Chondrocyte (in vitro differentiated cells): Measurements from ENCODE around the gene RIT2. TPM values are rescaled to one million over a fixed set of nuclear protein-coding genes. Genes with fewer than 3 reads are reported as not detected.

ENCODE experiments used
- DNase-seq: peaks from one replicate; pipeline ENCODE4 v3.0.0; 2021; ENCODE audit warnings: mixed read lengths, low spot score
- H3K27ac Mint-ChIP-seq: one replicate; pipeline ENCODE4 v1.8.0; 2021; ENCODE audit warnings: mild to moderate bottlenecking, moderate library complexity, mixed read lengths; ENCODE audit not compliant: unreplicated experiment
- H3K27me3 Mint-ChIP-seq: 2 replicates; pipeline ENCODE4 v1.8.0; 2021; ENCODE audit warnings: low read depth, mixed read lengths
- H3K36me3 Mint-ChIP-seq: 2 replicates; pipeline ENCODE4 v1.8.0; 2021; ENCODE audit warnings: low read depth, mixed read lengths
- H3K4me1 Mint-ChIP-seq: 2 replicates; pipeline ENCODE4 v1.8.0; 2021; ENCODE audit warnings: low read depth, mild to moderate bottlenecking, mixed read lengths
- H3K4me3 Mint-ChIP-seq: one replicate; pipeline ENCODE4 v1.8.0; 2021; ENCODE audit warnings: mild to moderate bottlenecking, moderate library complexity, mixed read lengths; ENCODE audit not compliant: unreplicated experiment
- H3K9me3 Mint-ChIP-seq: 2 replicates; pipeline ENCODE4 v1.8.0; 2021; ENCODE audit warnings: low read depth, mixed read lengths
- total RNA-seq: library from RNA; stranded (reverse); gene quantifications from 3 replicates; pipeline ENCODE4 v1.2.1, GENCODE V29; 2021
- TF ChIP-seq, protein P1 (sequence below): fragments of 200-600 bp; sonication (generic); IDR thresholded peaks from 2 replicates; pipeline ENCODE4 v1.5.0; 2021; ENCODE audit warnings: antibody characterized with exemption, mild to moderate bottlenecking, moderate library complexity

Gene RIT2
- total RNA-seq, 1 donor from 2014 or later = not detected

DNA sequence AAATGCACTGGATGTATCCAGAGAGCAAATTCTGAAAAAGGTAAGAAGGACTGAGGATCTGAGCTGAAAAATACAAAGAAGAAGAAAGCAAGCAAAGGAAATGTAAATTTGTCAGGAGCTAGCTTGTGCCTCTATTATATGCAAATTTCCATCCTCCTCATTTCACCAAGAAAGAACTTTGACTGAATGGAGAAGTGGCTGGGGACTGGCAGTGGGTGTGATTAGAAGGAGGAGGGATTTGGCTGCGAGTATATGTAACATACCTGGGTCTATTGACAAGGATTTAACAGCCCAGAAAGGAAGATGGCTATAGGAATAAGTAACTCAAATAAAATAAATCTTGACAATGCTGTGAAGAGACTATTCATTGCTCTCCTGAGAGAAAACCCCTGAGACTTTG is 19.4 kb upstream of the RIT2 start:
- no peaks in the 10 kb centered on the region for H3K36me3 Mint-ChIP-seq
- no peak overlapping the region for H3K27ac Mint-ChIP-seq
- H3K27me3 Mint-ChIP-seq = no peaks in the 10 kb centered on the region
- no peaks in the 10 kb centered on the region for H3K4me1 Mint-ChIP-seq
- no peak overlapping the region for H3K4me3 Mint-ChIP-seq
- H3K9me3 Mint-ChIP-seq = no peaks in the 10 kb centered on the region
- TF ChIP-seq, protein P1, sequence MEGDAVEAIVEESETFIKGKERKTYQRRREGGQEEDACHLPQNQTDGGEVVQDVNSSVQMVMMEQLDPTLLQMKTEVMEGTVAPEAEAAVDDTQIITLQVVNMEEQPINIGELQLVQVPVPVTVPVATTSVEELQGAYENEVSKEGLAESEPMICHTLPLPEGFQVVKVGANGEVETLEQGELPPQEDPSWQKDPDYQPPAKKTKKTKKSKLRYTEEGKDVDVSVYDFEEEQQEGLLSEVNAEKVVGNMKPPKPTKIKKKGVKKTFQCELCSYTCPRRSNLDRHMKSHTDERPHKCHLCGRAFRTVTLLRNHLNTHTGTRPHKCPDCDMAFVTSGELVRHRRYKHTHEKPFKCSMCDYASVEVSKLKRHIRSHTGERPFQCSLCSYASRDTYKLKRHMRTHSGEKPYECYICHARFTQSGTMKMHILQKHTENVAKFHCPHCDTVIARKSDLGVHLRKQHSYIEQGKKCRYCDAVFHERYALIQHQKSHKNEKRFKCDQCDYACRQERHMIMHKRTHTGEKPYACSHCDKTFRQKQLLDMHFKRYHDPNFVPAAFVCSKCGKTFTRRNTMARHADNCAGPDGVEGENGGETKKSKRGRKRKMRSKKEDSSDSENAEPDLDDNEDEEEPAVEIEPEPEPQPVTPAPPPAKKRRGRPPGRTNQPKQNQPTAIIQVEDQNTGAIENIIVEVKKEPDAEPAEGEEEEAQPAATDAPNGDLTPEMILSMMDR = no peak
- DNase-seq = no peak

DNA sequence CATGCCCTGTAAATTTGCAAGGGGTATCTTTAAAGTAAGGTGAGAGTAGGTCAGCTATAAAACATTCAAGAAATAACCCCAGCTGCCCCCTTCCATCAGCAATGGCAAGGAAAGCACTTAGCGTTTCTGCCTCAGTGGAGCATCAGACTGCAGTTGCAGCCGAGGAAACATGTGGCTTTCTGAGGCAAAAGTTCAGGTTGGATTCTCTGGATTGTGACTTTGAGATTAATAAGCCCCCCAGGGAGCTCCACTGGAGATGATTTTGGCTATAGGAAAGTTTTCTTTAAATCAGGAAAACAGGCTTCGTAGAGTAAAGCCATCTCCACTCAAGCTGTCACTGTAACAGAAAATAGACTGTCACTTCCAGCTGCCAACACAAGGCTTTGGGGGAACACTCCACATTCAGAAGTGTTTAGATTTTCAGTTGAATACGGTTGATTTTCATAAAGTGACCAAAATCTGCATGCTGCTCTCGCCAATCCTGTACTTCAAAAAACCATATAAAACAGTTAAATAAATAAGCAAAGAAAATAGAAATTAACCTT is 15.3 kb upstream of the RIT2 start:
- Mint-ChIP-seq H3K4me3 (no peak overlapping the region), H3K36me3 (no peaks in the 10 kb centered on the region), H3K27ac (no peak overlapping the region), H3K27me3 (peaks cover 2% of the 10 kb centered on the region), H3K9me3 (no peaks in the 10 kb centered on the region), H3K4me1 (no peaks in the 10 kb centered on the region)
- TF ChIP-seq, protein P1 = no peak
- DNase-seq = no peak

DNA sequence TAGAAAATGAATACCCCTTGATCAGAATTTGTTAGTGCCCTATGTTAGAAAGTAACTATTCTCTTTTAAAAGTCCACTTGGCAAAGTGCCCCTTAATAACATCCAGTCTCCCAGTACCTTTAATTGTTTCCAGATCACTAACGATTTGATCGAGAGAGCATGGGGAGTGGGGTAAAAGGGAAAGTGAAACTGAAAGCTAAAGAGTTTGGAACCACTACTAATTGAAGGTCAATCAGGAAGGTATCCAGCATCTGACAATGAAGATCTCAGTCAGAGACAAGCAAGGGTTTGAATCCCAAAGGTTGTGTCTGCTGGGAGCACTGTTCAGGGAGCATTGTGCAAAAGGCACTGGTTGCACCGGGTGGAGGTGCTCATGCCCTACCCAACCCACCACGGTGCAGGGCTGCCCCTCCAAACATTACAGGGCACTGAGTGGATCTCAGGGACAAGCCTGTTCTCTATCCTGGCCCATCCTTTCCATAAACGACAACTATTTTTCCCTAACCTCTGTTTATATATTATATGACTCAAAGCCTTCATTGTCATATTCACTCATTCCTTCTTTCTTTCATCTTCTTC is 14.6 kb upstream of the RIT2 start:
- no peaks in the 10 kb centered on the region for H3K36me3 Mint-ChIP-seq
- H3K4me1 Mint-ChIP-seq = no peaks in the 10 kb centered on the region
- peaks cover 2% of the 10 kb centered on the region for H3K27me3 Mint-ChIP-seq
- no peaks in the 10 kb centered on the region for H3K9me3 Mint-ChIP-seq
- H3K27ac Mint-ChIP-seq = no peak overlapping the region
- TF ChIP-seq, protein P1 = no peak
- DNase-seq = no peak
- no peak overlapping the region for H3K4me3 Mint-ChIP-seq

GRCh38 chr18:43125471-43125870 is 10.0 kb upstream of the RIT2 start:
- TF ChIP-seq, protein P1 = no peak
- Mint-ChIP-seq H3K4me1 (no peaks in the 10 kb centered on the region), H3K9me3 (no peaks in the 10 kb centered on the region), H3K27me3 (peaks cover 7% of the 10 kb centered on the region), H3K27ac (no peak overlapping the region), H3K36me3 (no peaks in the 10 kb centered on the region), H3K4me3 (no peak overlapping the region)
- DNase-seq = no peak

GRCh38 chr18:43122955-43123354 is 7.5 kb upstream of the RIT2 start:
- no peaks in the 10 kb centered on the region for H3K4me1 Mint-ChIP-seq
- TF ChIP-seq, protein P1 = no peak
- H3K36me3 Mint-ChIP-seq = no peaks in the 10 kb centered on the region

More at GRCh38 chr18:43122955-43123354, 7.5 kb upstream of the RIT2 start:
- Mint-ChIP-seq H3K27me3 (peaks cover 11% of the 10 kb centered on the region), H3K4me3 (no peak overlapping the region), H3K9me3 (no peaks in the 10 kb centered on the region), H3K27ac (no peak overlapping the region)
- no peak for DNase-seq
